HG03025 (cell line): ENCODE data around the gene COL6A2.

Source experiments
- ATAC-seq: cut with Tn5 transposase; IDR thresholded peaks from one replicate; pipeline ENCODE4 v1.9.1; 2021; ENCODE audit warnings: mild to moderate bottlenecking, moderate library complexity; ENCODE audit not compliant: unreplicated experiment, low FRiP score

COL6A2 gene

DNA sequence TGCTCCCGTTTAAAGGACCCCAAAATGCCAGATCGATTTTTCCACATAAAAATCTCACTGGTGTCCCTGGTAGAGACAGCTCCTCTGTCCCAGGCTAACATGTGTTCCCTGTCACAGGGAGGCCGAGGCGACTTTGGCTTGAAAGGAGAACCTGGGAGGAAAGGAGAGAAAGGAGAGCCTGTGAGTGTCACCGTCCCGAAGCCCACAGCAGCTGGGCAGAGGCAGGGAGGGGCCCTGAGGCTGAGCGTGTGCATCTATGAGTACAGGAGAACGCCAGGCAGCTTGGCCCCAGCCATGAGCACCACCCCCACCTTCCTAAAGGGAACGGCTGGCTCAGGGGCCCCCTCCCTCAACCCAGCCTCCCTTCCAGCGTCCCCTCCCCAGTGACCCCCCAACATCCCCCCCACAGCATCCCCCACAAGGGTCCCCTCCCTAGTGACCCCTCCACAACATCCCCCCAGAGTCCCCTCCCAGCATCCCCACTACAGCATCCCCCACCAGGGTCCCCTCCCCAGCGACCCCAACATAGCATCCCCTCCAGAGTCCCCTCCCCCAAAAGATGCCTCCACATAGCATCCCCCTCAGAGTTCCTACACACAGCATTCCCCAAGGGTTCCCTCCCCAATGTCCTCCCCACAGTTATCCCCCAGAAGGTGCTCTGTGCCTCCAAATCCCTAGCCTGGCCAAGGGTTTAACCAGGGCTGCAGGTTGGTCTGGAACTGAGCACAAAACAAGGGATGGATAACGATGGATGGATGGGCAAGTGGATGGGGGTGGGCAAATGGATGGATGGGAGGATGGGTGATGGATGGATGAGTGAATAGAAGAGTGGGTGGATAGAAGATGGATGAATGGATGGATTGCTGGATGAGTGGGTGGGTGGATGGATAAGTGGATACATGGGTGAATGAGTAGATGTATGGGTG, 25.1 kb downstream of the COL6A2 start:
- no peak for ATAC-seq

GRCh38 chr21:46124083-46124925, 26.4 kb downstream of the COL6A2 start:
- no peak for ATAC-seq

GRCh38 chr21:46124926-46125845, 27.3 kb downstream of the COL6A2 start:
- no peak for ATAC-seq

DNA sequence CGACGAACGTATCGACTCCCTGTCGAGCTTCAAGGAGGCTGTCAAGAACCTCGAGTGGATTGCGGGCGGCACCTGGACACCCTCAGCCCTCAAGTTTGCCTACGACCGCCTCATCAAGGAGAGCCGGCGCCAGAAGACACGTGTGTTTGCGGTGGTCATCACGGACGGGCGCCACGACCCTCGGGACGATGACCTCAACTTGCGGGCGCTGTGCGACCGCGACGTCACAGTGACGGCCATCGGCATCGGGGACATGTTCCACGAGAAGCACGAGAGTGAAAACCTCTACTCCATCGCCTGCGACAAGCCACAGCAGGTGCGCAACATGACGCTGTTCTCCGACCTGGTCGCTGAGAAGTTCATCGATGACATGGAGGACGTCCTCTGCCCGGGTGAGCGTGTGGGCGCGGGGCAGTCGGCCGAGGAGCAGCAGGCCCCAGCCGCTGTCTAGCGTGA, 28.0 kb downstream of the COL6A2 start:
- ATAC-seq: no peak

DNA sequence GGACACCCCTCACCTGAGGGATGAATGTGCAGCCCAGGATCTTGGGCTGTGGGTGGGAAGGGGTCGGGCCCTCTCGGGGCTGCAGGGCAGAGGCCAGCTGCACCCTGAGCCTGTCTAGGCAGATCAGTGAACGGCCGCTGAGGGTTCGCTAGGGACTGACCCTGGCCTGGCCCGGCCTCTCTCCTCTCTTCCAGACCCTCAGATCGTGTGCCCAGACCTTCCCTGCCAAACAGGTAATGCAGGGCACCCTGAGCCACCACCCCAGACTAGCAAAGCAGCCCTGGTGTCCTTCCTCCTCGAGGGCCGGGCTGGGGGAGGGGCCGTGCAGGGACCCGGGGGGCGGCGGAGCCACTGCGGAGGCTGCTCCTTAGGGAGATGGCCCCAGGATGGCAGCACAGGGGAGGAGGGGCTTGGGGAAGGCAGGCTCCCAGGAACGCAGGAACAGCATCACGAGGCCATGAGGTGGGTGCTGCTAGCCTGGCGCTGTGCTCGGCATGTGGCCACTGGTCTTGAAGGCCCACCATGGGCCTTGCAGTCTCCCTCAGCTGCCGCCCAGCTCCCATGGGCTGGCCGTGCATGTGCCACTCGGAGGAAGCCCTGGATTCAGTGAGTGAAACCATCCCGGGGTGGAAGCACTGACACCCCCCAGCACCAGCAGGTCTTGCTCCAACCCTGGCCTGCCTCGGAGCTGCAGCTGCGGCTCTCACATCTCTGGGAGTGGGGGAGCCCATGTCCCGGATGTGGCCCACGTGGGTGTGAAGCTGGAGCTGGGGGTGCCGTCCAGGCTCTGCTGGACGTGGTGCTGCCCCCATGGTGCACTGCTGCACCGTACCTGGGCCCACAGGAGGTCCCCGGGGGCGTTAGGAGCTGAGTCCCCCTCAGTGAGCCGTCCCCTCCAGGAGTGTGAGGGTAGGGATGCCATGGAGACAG, 28.7 kb downstream of the COL6A2 start:
- ATAC-seq: no peak

- no peak for ATAC-seq
These were observed 29.6 kb downstream of the COL6A2 start for GRCh38 chr21:46127239-46128105.

DNA sequence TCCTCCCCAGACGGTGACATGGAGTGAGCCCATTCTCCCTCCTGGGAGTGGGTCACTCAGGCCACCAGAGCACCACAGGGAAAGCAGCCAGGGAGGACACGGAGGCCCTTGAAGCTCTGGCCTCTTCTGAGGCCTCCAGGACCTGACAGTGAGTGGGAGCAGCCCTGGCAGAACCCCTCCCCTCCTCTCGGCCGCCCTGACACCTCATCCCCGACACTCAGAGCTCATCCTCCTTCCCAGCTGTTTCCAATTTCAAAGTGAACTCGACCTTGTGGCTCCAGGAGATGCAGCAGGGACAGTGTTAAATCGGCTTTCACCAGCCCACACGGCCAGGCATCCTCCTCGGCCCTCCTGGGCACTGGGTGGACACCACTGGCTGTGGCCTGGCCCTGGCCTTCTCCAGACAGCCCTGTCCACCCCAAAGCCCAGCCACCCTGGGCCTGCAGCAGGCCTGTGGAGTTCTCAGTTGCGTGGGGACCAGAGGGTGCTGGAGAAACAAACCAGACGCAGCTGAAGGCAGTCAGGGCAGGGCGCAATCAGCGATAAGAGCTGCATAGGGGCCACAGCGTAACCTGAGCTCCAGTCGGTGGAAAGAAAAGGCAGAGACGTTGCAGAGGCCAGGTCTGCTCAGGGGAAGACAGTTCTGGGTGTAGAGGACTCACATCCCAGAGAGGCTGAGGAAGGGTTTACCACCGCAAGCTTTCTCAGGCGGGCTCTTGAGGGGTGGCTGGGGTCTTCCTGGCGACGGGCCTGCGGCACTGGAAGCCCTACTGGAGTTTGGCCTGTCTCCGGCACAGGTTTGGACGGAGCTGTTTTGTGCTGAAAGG, 30.4 kb downstream of the COL6A2 start:
- ATAC-seq: no peak

GRCh38 chr21:46128933-46129571, 31.1 kb downstream of the COL6A2 start:
- ATAC-seq: no peak

DNA sequence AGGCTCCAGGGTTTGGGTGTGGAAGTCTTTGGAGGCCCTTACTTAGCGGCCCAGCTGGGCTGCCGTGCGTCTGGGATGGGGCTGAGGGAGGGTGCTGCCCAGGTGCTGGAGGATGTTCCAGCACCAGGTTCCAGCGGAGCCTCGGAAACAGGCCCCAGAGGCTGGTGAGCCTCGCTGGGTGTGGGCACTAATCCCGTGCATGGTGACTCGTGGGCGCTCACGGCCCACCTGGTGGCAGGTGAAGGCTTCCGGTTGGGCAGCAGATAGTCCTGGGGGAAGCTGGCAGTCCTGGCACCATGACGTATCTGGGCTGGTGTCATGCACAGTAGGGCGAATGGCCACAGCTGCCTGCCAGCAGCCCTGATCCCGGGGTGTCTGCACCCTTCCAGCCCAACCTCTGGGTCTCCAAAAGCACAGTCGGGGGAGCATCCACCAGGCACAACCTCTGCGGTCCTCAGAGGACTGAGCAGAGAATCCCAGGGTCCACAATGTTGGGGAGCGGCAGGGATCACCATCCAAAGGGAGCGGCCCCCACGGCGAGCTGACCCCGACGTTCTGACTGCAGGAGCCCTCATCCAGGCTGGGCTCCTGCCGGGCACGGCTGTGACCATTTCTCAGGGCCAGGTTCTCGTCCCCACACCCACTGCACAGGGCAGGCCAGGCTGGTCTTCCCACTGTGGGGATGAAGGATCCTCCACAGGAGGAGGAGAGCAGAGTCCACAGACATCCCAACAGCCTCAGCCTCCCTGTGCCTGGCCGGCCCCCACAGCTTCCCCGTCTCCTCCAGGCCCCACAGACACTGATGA, 32.1 kb downstream of the COL6A2 start:
- no peak for ATAC-seq

- ATAC-seq: no peak
These were observed 33.1 kb downstream of the COL6A2 start for GRCh38 chr21:46130831-46131587.

DNA sequence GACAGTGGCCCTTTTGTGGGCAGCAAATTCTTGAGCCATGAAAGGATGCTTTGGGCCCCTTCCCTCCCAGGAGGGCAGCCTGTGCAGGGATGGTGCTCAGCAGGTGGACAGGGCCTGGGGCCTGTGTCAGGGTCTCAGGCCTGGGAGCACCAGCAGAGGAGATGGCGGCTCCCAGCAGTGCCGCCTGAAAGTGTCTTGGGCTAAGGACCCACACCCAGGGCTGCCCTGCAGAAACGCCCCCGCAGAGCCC, 33.6 kb downstream of the COL6A2 start:
- no peak for ATAC-seq

DNA sequence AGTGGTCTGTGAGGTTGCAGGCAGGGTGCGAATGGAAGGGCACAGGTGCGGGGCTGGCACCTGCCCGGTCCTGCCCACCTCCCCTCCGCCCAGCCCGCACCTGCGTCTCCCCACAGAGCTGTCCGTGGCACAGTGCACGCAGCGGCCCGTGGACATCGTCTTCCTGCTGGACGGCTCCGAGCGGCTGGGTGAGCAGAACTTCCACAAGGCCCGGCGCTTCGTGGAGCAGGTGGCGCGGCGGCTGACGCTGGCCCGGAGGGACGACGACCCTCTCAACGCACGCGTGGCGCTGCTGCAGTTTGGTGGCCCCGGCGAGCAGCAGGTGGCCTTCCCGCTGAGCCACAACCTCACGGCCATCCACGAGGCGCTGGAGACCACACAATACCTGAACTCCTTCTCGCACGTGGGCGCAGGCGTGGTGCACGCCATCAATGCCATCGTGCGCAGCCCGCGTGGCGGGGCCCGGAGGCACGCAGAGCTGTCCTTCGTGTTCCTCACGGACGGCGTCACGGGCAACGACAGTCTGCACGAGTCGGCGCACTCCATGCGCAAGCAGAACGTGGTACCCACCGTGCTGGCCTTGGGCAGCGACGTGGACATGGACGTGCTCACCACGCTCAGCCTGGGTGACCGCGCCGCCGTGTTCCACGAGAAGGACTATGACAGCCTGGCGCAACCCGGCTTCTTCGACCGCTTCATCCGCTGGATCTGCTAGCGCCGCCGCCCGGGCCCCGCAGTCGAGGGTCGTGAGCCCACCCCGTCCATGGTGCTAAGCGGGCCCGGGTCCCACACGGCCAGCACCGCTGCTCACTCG, 34.1 kb downstream of the COL6A2 start:
- ATAC-seq: no peak

- no peak for ATAC-seq
These were observed 38.0 kb downstream of the COL6A2 start for GRCh38 chr21:46135782-46136395.

GRCh38 chr21:46136739-46137349, 38.9 kb downstream of the COL6A2 start:
- no peak for ATAC-seq
